ENCODE results near the gene POMC. TPM values are rescaled to one million over a fixed set of nuclear protein-coding genes. Genes with fewer than 3 reads are reported as not detected.

The POMC gene
- total and polyA plus RNA-seq, 2 of the 8 experiments (the other 6 are each of a cell fraction or from before 2014, with no cell fraction given) = 1.7 to 4.7 TPM

GRCh38 chr2:25215948-25216679, 47.7 kb upstream of the POMC start:
- Histone ChIP-seq H2BK12ac (ENCODE audit: low read depth, low read length) (0 out of 2 replicates have a peak overlapping the region, but pooled peaks have one; percentile 75), H2BK5ac (ENCODE audit: low read depth, low read length) (peak overlapping the region; percentile 35; the same call in 1 of the 2 replicates), H3K79me1 (ENCODE audit: low read depth, low read length) (no peaks in the 10 kb centered on the region), H3K23ac (ENCODE audit: insufficient read length) (no peak overlapping the region), H3K14ac (ENCODE audit: insufficient read length) (no peak overlapping the region), H4K91ac (replicated peaks; ENCODE audit: insufficient read length, low read length) (no peak overlapping the region), H3K79me2 (ENCODE audit: control insufficient read depth in 1 of 2, insufficient read depth in 2 of 2, low read length in 2 of 2) (no peaks in the 10 kb centered on the region), H3K4ac (replicated peaks; ENCODE audit: insufficient read length, low read depth, low read length) (no peak overlapping the region), H3K36me3 (ENCODE audit: control insufficient read depth in 2 of 4, insufficient read depth in 4 of 4, low read length in 3 of 4) (no peaks in the 10 kb centered on the region), H2AK5ac (ENCODE audit: low read depth, low read length) (no peak overlapping the region), H3K4me1 (replicated peaks in 1 of 4; ENCODE audit: control insufficient read depth in 3 of 4, insufficient read depth in 4 of 4, low read length in 3 of 4) (peaks cover 0 to 4% (median 2%) of the 10 kb centered on the region in 4 experiments; a peak in 3 of 7 replicates), H3K27ac (ENCODE audit: low read depth, low read length) (no peak overlapping the region), H4K8ac (ENCODE audit: extremely low read depth, insufficient read depth, low read length) (peak overlapping the region; percentile 77; the same call in 1 of the 2 replicates), H2BK20ac (ENCODE audit: low read length) (no peak overlapping the region), H3K27me3 (replicated peaks in 1 of 4; ENCODE audit: control insufficient read depth in 3 of 4, extremely low read depth in 1 of 4, insufficient read depth in 3 of 4, low read length in 3 of 4) (no peaks in the 10 kb centered on the region), H3K56ac (replicated peaks; ENCODE audit: insufficient read length, low read depth, low read length) (peak overlapping the region; percentile 33), H3K9ac (replicated peaks in 1 of 4; ENCODE audit: extremely low read depth in 1 of 4, low read depth in 3 of 4, low read length in 3 of 4) (peak overlapping the region in 3 of 4 experiments; percentile 44 to 68 (median 58); a peak in 5 of 7 replicates), H3K4me2 (ENCODE audit: insufficient read depth in 1 of 2, low read depth in 2 of 2, low read length in 2 of 2) (peak overlapping the region; percentile 80 to 85), H3K23me2 (ENCODE audit: low read depth, low read length) (peaks cover 3% of the 10 kb centered on the region), H2AFZ (ENCODE audit: low read length) (peak overlapping the region; percentile 96; the same call in 1 of the 2 replicates), H4K20me1 (replicated peaks in 1 of 2; ENCODE audit: control insufficient read depth in 1 of 2, insufficient read depth in 2 of 2, low read length in 2 of 2) (peaks cover 0 to 1% of the 10 kb centered on the region in 2 experiments), H2BK15ac (ENCODE audit: low read length) (no peak overlapping the region), H3K4me3 (ENCODE audit: extremely low read depth in 1 of 4, insufficient read depth in 2 of 4, low read depth in 3 of 4, low read length in 4 of 4) (peak overlapping the region; percentile 30 to 80 (median 46)), H2BK120ac (replicated peaks; ENCODE audit: low read depth, low read length) (no peak overlapping the region), H3K18ac (ENCODE audit: extremely low read depth, low read length) (peak overlapping the region; percentile 83; the same call in 1 of the 2 replicates), H3K9me3 (ENCODE audit: insufficient read depth in 2 of 2, low read depth in 1 of 2, low read length in 1 of 2) (no peaks in the 10 kb centered on the region), H4K5ac (ENCODE audit: insufficient read length, low read depth, low read length) (peak overlapping the region; percentile 7)
- peak; percentile 59 to 93 for DNase-seq (ENCODE audit: low read depth in 1 of 2, low spot score in 2 of 2)
- ChIA-PET CTCF (ENCODE audit: partially characterized antibody) (interaction anchor here (0.7 to 5.2 kb wide), 4 partner anchors 8 to 23 kb away, joined by 3 to 34 read pairs (median 3); no protein-coding TSS in a partner anchor), POLR2A (ENCODE audit: partially characterized antibody) (interaction anchor here (0.7 to 2.4 kb wide), 5 partner anchors 9 to 94 kb away, joined by 3 to 12 read pairs (median 8); no protein-coding TSS in a partner anchor)
- no peak for FAIRE-seq
- WGBS, 2 experiments (ENCODE audit: extremely low coverage in 1 of 2, insufficient coverage in 1 of 2, insufficient read length in 1 of 2, insufficient replicate concordance in 2 of 2, low coverage in 1 of 2, low lambda C conversion rate in 2 of 2, missing lambda C conversion rate in 1 of 2) = 7% methylated on average over 60 of the region's 71 CpGs; no CpG with 5 or more reads in 1 of the 2 experiments
- TF ChIP-seq POLR2AphosphoS5 (IDR thresholded peaks at IDR 0.05; ENCODE audit: low read depth, low read length) = 0 out of 2 replicates have a peak, but pooled peaks have one; percentile 40
- peak; percentile 60 for TF ChIP-seq ASH2L (IDR thresholded peaks at IDR 0.05; ENCODE audit: low read length)
- no peak for TF ChIP-seq JUN (IDR thresholded peaks at IDR 0.05; ENCODE audit: low read depth, low read length)
- no peak for TF ChIP-seq CHD2 (IDR thresholded peaks at IDR 0.05; ENCODE audit: low read length)
- TF ChIP-seq TAF1 (IDR thresholded peaks at IDR 0.05; ENCODE audit: low read depth, low read length) = peak; percentile 64
- TF ChIP-seq RFX5 (IDR thresholded peaks at IDR 0.05; ENCODE audit: borderline replicate concordance, low read depth, low read length) = no peak
- TF ChIP-seq EGR1 (IDR thresholded peaks at IDR 0.05; ENCODE audit: borderline replicate concordance, low read depth, low read length) = no peak
- TF ChIP-seq GABPA (IDR thresholded peaks at IDR 0.05; ENCODE audit: borderline replicate concordance, insufficient read depth, low read length) = peak; percentile 82; the same call in 1 of the 2 replicates
- 0 out of 4 replicates have a peak, but pooled peaks of 1 of the 2 experiments have one; percentile 31 for TF ChIP-seq SIN3A (conservative IDR thresholded peaks at IDR 0.05 in 1 of 2, IDR thresholded peaks at IDR 0.05 in 1 of 2; ENCODE audit: low read depth in 1 of 2, low read length in 2 of 2)
- TF ChIP-seq CBX8 (IDR thresholded peaks at IDR 0.05; ENCODE audit: borderline replicate concordance, low read depth, low read length) = no peak
- TF ChIP-seq PHF8 (conservative IDR thresholded peaks at IDR 0.05; ENCODE audit: low read depth, low read length) = peak; percentile 72
- peak; percentile 60 for TF ChIP-seq NRF1 (IDR thresholded peaks at IDR 0.05; ENCODE audit: low read depth, low read length)
